Measurements from ENCODE around the gene PFDN6. TPM values are rescaled to one million over a fixed set of nuclear protein-coding genes. Genes with fewer than 3 reads are reported as not detected.

The PFDN6 gene
- total RNA-seq, 1 experiment from 2014 or later = 90.5 TPM

DNA sequence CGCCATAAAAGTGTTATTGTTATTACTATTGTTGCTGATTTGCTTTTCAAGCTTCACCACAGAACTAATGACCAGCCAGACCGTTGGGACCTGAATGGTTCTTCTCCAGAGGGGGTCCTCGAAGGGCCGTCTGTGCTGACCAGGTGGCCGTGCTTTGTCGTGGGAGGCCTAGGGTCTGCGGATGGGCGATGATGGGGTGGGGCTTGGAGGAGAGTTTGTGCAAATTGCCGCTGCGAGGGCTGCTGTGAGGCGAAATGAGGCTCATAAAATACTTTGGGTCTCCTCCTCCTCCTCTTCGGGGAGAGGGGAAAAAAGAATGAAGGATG lies 34.2 kb downstream of the PFDN6 start:
- Histone ChIP-seq H3K27me3 (ENCODE audit: insufficient read depth, low read length) (no peaks in the 10 kb centered on the region), H2AFZ (ENCODE audit: low read depth, low read length, poor library complexity, severe bottlenecking) (peak overlapping the region; percentile 73), H3K9ac (ENCODE audit: low read length) (peak overlapping the region; percentile 94), H3K36me3 (ENCODE audit: control insufficient read depth in 1 of 2, insufficient read depth in 2 of 2, low read length in 2 of 2) (peaks cover 21 to 29% of the 10 kb centered on the region in 2 experiments; a peak in 3 of 4 replicates), H3K4me1 (ENCODE audit: control insufficient read depth in 1 of 2, insufficient read depth in 2 of 2, low read length in 2 of 2) (peaks cover 25 to 55% of the 10 kb centered on the region in 2 experiments), H3K79me2 (ENCODE audit: insufficient read depth, low read length) (peaks cover 41% of the 10 kb centered on the region), H3K9me3 (ENCODE audit: control insufficient read depth in 1 of 2, insufficient read depth in 1 of 2, low read depth in 1 of 2, low read length in 2 of 2) (no peaks in the 10 kb centered on the region), H4K20me1 (ENCODE audit: insufficient read depth) (no peaks in the 10 kb centered on the region), H3K9me2 (ENCODE audit: insufficient read depth) (no peaks in the 10 kb centered on the region), H3K4me3 (replicated peaks in 1 of 2; ENCODE audit: low read depth in 1 of 2, low read length in 2 of 2) (peak overlapping the region; percentile 86 to 92), H3K4me2 (ENCODE audit: low read length) (peak overlapping the region; percentile 100), H3K27ac (ENCODE audit: low read depth, low read length) (peak overlapping the region; percentile 57)
- ChIA-PET POLR2A (interaction anchor here (0.7 kb wide), 1 partner anchor 16 kb away, joined by 3 read pairs; no protein-coding TSS in a partner anchor), CTCF (no interaction called here), RAD21 (ENCODE audit: low non-redundant PET in 1 of 2, low total read pairs in 2 of 2, uncharacterized antibody in 2 of 2, unreplicated experiment in 2 of 2) (no interaction called here)
- intact Hi-C loops (cut with micrococcal nuclease) = no loop called here
- TF ChIP-seq SIN3A (IDR thresholded peaks at IDR 0.05; ENCODE audit: low read depth) (no peak), ZFX (IDR thresholded peaks at IDR 0.05) (no peak), FOSL1 (IDR thresholded peaks at IDR 0.05; ENCODE audit: low read depth) (no peak), JUND (IDR thresholded peaks at IDR 0.05) (no peak), POLR2AphosphoS5 (IDR thresholded peaks at IDR 0.05; ENCODE audit: low read depth, low read length) (no peak), ZNF274 (IDR thresholded peaks at IDR 0.05; ENCODE audit: low read depth, low read length) (no peak), EZH2 (IDR thresholded peaks at IDR 0.05) (no peak), EGR1 (IDR thresholded peaks at IDR 0.05; ENCODE audit: low read depth) (no peak), REST (IDR thresholded peaks at IDR 0.05; ENCODE audit: low read depth) (no peak), POLR2A (IDR thresholded peaks at IDR 0.05; ENCODE audit: borderline replicate concordance, extremely low read depth, insufficient read depth, insufficient read length) (no peak), RAD21 (IDR thresholded peaks at IDR 0.05; ENCODE audit: low read depth) (no peak), ELF1 (IDR thresholded peaks at IDR 0.05; ENCODE audit: borderline replicate concordance, low read depth) (no peak), SRF (IDR thresholded peaks at IDR 0.05; ENCODE audit: low read depth) (no peak), YY1 (IDR thresholded peaks at IDR 0.05; ENCODE audit: extremely low read depth, insufficient replicate concordance, low read depth, low read length) (no peak), SP1 (IDR thresholded peaks at IDR 0.05; ENCODE audit: low read depth) (no peak)
- TF ChIP-seq, protein P1, sequence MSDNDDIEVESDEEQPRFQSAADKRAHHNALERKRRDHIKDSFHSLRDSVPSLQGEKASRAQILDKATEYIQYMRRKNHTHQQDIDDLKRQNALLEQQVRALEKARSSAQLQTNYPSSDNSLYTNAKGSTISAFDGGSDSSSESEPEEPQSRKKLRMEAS (IDR thresholded peaks at IDR 0.05) = no peak
- BruUV-seq (replicated peaks) = TSS peak; percentile 95
- no peak for DNase-seq (ENCODE audit: low read depth, low spot score)
- ATAC-seq = no peak
